Fibroblast of peridontal ligament (primary cell): ENCODE measurements around the gene PDE2A.
A peak's percentile ranks its signal among the peaks of the same experiment; 100 is the strongest.

Experiments used
- DNase-seq: peaks from one replicate; pipeline ENCODE4 v3.0.0-alpha.2; 2010; ENCODE audit errors: extremely low read depth

Gene PDE2A

DNA sequence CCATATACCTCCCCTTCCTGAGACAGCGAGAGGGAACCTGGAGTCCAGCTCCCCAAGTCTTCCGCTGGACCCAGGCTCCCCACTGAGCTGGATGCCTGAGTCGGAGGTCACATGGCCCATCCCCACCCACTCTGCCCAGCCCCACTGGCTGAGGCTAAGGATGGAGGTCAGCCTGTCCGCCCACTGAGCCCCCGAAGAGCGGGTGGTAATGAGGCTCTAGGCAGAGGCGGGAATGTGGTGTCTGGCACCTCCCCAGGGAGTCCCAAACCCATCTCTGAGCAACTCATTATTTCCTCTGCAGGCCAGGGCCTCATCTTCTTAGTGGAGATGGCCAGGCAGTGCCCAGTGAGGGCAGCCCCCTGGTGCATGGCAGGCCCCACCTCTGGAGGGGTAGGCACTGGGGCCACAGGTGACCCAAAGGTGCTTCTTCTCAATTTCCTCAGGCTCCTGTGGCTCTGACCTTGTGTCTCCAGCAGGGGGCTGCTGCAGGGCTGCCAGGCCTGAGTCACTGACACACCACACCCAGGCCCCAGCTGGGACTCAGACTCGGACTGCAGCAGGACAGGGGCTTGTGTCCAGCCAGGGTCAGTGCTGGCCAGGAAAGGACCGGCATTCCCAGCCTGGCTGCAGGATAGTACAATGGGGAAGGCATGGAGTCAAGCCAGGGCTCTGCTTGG lies 10.2 kb upstream of the PDE2A start:
- peak; percentile 45 for DNase-seq

DNA sequence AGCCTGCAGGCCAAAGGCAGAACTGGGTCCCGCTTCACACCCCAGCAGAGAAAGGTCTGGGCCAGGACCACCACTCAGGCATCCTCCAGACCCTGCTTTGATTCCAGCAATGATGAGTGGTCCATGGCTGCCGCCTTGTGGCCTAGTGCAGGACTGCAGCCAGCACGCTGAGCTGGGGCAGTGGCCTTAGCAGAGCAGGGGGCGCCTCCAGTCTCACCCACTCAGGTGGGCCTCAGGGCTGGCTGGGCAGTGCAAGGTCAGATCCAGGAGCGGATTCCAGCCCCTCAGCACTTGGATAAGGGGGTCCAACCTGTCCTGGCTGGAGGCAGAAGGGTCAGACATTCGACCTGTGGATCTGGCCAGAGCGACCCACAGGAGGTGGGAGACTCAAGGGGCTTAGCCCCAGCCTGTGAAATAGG lies 9.6 kb upstream of the PDE2A start:
- DNase-seq, result peak; percentile 35

DNA sequence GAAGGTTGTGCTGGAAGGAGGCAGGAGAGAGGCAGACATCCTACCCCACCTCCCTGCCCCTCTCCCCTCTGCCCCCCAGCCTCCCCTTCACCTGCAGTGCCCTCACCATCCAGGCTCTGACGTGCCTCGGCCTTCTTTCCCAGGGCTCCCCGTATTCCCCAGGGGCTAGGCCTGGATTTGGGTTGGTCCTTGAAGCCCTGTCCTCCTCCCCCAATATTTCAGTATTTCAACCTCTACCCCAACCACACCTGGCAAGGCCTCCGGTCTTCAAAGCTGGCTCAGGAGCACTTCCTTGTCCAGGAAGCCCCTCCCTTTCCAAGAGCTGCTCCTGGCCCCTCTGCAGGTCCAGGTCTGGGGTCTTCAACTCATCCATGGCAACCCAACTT lies 8.6 kb upstream of the PDE2A start:
- no peak for DNase-seq

DNA sequence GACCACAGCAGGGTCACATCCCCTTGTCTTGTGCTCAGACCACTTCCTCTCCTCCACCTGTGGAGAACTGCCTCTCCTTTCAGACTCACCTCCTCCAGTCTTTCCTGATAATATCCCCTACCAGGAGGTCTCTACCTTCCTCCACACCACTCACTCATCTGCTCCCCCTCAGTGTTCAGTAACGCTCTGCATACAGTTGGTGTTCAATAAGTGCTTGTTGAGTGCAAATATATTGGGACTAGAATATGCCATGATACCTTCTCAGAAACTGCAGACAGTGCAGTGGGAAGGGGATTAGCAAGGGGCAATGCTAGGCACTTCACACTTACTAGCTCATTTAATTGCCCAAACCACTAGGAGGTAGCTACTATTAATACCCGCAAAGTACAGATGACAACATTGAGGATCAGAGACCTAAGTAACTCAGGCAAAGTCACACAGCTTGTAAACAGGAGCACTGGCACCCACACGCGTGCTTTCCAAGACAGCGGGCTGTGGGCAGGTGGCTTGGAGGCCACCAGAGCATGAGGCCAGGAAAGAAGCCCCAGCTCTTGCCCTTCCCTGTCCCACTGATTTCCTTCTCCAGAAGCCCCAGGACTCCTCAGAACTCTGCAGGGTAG lies 8.1 kb upstream of the PDE2A start:
- DNase-seq, result no peak

DNA sequence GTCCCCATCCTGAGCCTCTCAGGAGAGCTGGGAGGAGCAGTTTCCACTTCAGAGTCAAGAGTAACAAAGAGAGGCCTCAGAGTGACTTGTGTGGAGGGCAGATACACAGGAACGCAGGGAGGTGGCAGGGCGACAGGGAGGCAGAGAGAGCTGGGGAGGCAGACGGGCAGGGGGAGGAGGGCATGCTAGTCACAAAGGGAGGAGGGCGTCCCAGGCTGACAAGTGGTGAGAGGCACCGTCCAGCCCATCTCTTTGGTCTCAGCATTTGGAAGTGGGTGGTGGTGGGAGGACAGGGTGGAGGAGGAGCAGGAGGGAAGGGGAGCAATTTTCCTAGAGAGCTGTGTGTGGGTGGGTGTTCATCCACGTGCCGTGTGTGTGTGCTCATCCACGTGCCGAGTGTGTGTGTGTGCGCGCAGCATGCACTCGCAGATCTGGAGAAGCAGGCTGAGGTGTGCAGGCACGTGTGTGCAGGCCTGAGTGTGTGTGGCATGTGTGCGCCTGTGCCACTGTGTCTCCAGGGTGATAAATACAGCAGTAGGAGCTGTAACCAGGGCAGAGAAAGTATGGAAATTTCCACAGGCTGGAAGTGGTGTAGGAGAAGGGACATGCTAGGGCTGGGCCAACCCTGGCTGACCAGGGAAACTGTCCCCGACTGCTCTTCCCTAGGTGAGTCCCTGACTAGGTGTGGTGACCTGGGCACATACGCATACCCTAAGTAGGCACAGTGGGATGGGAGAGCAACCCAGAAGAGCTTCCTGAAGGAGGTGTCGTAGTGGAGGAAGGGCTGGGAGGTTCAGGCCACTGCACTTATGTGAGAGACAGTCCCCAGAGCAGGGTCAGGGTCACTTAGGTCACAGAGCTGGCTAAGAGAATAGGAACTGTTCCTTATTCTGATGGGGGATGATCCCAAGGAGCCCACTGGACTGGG lies 7.3 kb upstream of the PDE2A start:
- no peak for DNase-seq

DNA sequence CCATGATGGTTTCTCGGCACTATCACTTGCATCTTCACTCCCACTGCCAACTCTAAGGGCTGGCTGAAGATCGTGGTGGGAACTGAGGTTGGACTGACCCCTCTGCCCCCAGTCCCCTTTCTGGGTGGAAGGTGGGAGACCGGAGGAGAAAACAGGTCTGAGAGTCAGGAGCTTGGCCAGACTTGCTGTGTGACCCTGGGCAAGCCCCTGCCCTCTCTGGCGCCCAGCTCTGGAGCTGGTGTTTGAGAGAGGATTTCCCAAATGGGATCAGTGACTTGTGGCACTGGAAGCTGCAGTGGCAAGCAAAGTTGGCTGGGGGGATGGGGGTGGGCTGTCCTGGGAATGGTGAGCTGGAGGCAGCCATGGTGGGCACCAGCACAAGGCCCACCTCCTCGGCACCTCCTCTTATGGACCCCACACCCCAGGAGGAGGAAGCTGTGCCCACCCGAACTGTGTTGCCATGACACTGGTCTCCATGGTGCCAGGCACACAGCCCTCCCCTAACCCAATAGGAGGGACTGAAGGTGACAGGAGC lies 6.5 kb upstream of the PDE2A start:
- DNase-seq, result no peak

DNA sequence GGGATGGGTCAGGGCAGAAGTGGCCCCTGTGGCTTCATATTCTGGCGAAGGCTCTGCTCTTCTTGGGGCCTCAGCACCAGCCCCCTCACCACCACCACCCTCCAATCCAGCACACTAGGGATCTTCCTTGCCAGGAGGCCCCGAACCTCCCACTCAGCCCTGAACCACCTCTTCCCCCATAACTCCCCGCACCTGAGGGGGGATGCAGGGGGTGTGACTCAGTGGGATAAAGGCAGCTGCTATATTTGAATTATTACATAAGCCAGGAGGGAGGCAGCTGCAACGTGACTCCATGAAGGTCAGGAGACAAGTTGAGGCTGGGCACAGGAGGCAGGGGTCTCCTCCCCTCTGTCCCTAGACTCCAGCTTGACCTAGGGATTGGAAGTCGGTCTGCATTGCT lies 5.6 kb upstream of the PDE2A start:
- no peak for DNase-seq

DNA sequence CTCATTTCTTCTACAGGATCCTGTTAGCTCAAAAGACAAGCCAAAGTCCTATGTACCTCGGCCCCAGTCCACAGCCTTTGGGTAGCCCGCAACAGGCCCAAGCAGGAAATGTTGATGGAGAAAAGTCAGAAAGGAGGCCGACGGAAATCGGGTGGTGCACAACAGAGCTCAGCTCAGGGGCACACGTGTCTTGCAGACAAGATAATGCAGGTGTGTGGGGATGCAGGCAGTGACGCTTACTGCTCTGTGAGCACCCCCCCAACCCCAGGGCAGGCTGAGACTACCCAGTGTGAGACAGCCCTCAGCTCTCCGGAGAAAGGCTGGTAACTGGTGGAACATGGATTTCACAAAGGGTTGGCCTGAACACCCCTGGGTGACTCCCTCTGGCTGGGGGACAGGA lies 4.3 kb upstream of the PDE2A start:
- no peak for DNase-seq

DNA sequence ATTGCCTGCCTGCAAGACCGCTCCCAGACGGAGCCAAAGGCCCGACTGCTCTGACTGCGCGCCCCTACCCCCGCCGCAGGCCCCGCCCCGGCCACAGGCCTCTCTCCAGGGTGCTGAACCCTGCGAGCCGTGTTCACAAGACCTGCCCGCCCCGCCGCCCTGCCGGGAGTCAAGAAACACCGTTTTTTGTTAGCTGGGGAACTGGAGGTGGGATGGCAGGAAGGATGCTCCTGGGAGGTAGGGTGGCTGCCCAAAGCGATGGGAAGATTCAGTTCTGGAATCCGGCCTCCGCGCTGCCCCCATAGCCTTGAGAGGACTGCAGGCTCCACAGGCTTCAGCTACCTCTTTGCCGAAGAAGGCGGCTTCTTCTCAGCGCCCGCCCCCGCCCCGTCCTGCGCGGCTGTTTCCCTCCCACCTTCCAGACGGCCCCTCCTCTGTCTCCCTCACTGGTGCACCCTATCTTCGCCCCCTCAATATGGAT lies 2.7 kb upstream of the PDE2A start:
- DNase-seq, result peak; percentile 14

DNA sequence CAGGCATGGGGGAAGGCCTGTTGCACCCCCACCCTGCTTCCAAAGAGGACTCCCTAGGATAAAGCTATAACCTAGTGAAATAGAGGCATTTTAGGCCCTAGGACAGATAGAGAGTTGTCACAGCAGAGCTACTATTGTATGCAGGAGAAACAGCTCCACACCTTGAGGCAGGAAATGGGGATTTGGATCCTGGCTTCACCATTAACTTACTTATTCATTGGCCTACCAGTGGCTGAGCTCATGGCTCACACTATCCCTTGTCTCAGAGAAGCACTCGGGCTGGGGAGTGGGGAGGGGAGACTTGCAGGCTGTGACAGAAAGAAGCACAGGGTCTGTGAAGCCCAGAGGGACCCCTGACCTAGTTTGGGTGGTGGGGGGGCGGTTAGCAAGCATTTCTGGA lies 999 bp upstream of the PDE2A start:
- DNase-seq, result no peak

DNA sequence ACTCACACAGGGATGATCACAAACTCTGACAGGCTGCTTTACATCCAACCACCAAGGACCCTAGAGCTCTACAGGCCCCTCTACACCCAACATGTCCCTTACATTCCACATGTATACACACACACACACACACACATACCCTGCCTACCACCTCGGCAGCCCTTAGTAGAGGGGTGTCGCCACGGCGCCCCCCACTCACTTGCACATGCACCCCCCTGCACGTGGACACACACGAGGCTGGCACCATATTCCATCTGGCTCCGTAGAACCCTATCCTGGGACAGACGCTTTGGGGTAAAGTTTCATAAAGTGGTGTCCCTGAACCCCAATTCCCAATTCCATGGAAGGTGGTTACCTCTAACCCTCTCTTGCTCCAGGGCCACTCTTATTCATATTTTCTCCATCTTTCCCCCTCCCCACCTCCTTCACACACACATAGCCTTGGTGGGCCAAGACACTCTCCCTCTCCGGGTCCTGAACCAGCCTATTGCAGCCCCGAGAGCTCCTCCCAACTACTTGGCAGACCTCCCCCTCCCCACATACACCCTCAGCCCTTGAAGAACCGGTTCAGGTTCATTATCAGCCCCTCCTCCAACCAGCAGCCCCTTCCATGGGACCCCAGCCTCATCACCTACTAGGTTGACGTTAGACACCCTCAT lies 809 bp downstream of the PDE2A start:
- no peak for DNase-seq

DNA sequence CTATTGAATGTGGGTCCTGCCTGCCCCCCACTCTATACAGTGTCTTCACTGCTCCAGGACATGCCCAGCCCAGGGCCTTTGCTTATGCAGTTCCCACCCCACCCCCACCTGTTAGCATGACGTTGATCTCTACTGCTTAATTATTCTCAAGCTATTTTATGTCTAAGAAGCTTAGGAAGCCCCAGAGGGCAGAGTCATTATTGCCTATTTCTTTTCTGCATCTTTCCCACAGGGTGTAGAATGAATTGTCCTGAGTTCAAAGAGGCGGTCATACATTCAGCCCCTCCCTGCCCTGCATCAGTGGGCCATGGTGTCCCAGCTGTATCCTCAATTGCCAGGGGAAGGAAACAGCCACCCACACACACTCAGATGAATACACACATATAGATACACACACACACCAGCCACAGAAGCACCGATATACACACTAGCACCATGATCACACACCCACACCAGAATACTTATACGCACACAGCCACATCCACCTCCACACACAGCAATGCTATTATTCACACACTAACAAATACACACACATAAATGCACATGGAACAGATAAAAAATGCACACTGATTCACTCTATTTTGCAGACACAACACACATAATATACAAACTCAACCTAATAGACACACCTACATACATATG lies 1.5 kb downstream of the PDE2A start:
- no peak for DNase-seq

DNA sequence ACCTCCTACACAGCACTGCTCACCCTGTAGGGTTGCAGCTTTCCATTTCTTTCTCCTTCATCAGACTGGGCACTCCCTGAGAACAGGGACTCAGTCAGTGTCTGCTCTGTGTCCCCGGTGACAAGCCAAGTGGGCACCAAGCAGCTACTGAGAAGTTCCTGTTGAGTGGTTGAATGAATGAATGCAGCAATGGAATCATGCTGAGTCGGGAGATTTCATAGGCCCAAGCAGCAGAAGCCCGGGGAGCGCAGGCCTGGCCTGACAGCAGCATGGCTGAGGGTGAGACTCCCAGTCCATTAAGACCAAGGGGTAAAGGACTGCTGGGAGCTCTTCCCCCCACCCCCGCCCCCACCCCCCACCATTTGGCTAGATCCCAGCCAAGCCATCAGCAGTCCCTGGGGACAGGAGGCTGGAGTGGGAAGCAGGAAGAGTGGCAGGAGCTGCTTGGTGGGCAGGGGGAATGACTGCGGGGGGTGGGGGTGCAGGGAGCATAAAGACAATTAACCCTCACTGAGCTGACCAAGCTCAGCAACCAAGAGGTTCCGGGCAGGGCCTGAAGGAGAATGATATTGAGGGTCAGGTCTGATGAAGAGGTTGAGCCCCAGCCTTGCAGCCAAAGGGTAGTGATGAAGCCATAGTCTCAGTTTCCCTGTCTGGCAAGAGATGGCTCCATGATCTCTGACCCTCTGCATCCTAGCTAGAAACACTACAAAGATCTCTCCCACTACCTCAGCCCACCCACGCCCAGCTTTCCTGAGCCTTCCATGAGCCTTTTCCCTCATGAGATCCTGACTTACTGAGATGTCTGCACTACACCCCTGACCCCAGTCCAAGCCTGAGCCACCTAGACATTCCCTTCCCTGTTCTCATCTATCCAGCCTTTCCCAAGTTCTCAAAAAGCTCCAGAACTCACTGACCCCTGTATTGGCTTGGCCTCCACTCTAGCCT lies 2.8 kb downstream of the PDE2A start:
- DNase-seq, result no peak

DNA sequence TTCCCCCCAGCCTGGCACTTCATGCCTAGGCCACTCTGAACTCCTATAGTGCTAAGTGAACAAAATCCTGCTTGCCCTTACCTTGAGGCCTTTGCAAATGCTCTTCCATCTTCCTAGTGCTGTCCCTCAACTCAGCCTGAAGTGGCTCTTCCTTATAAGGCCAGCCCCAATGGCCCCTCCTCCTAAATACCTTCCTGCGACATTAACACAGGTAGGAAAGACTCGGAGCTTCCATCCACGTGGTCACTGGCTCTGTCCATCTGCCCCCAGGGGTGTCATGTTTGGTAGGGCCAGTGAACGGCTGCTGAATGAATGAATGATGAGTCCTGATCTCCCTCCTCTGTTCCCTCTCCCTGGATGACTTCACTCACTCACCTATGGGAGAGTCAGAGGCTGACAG lies 4.2 kb downstream of the PDE2A start:
- no peak for DNase-seq

DNA sequence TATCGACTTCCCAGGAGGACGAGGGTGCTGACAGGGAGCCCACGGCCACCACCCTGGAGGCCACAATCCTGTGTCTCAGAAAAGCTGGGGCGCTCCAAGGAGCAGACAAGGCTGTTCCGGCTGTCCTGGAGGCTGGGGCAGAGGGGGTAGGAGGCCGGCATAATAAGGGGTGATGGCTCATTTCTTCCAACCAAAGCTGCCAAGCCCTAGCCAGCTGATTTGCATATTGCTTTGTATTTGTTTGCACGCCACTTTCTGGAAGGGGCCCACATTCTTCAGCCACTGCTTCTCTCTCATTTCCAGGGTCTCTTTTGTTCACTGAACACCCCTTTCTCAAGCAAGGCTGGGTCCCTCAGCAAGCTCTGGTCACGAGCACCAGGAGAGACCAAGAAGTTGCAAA lies 4.7 kb downstream of the PDE2A start:
- DNase-seq, result no peak

DNA sequence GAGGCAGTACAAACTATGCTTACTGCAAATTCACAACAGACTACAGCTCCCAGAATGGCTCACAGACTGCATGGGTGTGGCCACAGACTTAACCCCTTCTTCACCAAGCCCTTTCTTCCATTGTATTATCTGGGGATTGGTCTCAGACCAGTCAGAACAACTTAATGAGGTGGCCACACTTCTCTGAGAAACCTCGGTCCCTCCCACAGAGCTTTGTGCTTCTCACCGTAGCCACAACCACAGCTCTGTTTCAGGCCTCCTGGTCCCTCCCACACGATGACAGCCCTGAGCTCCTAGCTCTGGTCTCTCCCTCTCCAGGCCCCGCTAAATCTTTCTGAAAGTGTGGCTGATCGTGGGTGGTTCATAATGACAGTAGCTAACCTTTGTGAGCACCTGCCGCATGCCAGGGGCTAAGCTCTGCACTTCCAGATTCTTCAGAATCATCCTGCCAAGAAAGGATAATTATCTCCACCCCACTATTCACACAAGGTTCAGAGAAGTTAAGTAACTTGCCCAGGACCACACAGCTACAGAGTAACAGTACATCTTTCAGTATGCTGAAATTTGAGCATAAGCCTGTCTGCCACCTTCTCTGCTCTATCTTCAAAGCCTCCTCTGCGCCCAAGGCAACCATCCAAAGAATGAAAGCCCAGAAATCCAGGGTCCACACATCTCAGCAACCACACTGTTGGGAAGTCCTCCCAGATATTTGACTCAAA lies 5.4 kb downstream of the PDE2A start:
- DNase-seq, result no peak

DNA sequence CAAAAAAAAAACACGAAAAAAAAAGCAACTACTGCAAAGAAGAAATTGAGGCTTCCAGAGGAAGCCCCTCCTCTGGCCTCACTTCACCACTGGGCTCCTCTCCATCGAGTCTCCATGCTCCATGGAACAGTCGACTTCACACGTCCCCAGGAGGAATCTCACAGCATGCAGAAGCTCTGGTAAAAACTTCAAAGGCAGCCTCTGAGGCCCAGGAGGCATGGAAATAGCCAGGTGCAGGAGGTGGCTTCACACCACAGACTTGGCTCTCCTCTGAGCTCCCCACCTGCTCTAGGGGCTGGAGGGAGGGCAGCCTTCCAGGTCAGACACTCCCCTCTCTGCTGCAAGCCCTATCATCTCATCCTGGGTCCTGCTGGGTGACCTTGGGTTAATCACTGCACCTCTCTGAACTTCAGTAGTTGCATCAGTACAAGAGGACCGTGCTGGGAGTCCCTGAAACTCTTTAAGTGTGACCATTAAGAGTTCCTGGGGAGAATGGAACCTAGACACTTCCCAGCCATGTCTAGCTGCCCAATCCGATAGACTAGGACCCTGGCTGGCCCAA lies 8.2 kb downstream of the PDE2A start:
- no peak for DNase-seq

DNA sequence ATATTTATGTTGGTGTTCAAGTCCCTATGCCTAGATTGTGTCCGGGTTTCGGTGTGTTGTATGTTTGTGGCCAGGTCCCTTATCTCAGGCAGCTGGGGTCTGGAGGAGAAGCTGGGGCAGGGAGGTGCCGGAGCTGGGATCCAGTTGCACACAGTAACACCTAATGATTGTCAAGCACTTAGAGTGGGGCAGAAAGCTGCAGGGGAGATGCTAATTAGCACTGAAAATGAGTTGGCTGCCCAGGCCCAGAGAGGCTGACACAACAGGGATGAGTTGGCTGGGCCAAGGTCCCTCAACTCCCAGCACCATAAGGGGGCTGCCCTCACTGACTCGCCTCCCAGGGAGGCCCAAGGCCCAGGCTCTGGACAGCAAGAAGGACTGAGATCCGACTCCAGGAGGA lies 12.2 kb downstream of the PDE2A start:
- DNase-seq, result no peak

DNA sequence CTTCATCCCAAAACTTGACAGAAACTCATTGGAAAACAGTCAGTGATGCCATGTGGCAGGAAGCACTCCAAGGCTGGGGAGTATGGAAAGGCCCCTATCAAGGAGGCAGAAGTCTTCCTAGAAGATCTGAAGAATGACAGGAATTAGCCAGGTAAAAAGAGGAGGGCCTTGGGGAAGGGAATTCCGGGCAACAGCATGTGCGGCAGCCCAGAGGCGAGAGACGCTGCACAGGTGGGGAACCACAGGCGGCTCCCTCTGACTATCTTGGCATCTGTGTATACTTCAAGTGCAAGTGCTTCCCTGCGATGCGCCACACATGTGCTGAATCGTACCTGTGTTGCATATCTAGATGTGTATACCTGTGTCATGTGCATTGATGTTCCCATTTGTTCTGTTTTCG lies 12.7 kb downstream of the PDE2A start:
- DNase-seq, result no peak
